Spleen (tissue), 11 donors: ENCODE data around the gene OIT3. TPM values are rescaled to one million over a fixed set of nuclear protein-coding genes. Genes with fewer than 3 reads are reported as not detected.

Experiments used
- DNase-seq: peaks from one replicate; pipeline ENCODE4 v3.0.0-alpha.2; 2020
- H3K27ac ChIP-seq, 8 donors: fragments of 200-600 bp; sonication (generic) in 7 of 8; 1 replicate in 4 of 8; 2 replicates in 4 of 8; pipeline versions ENCODE4 v1.5.0 to v1.8.0; 2016 to 2021; ENCODE audit warnings: inconsistent platforms in 4 of 8, mild to moderate bottlenecking in 4 of 8, moderate library complexity in 1 of 8
- H3K27me3 ChIP-seq, 7 donors: fragments of 200-600 bp; sonication (generic) in 6 of 7; replicated peaks in 1 of 7; 1 replicate in 4 of 7; 2 replicates in 3 of 7; pipeline versions ENCODE4 v1.5.0 to v1.8.0; 2016 to 2021; ENCODE audit warnings: inconsistent platforms in 3 of 7, mild to moderate bottlenecking in 1 of 7
- H3K36me3 ChIP-seq, 6 donors: fragments of 200-600 bp; sonication (generic) in 5 of 6; 1 replicate in 4 of 6; 2 replicates in 2 of 6; pipeline versions ENCODE4 v1.5.0 to v1.8.0; 2016 to 2021; ENCODE audit warnings: inconsistent platforms in 2 of 6
- H3K4me1 ChIP-seq, 6 donors: fragments of 200-600 bp; sonication (generic) in 5 of 6; 1 replicate in 3 of 6; 2 replicates in 3 of 6; pipeline versions ENCODE4 v1.5.0 to v1.8.0; 2016 to 2021; ENCODE audit warnings: inconsistent platforms in 3 of 6
- H3K4me3 ChIP-seq, 8 donors: fragments of 200-600 bp; sonication (generic) in 7 of 8; 1 replicate in 4 of 8; 2 replicates in 4 of 8; pipeline versions ENCODE4 v1.5.0 to v1.8.0; 2016 to 2021; ENCODE audit warnings: inconsistent platforms in 4 of 8, mild to moderate bottlenecking in 4 of 8, moderate library complexity in 2 of 8
- H3K9me3 ChIP-seq, 8 donors: fragments of 200-600 bp; sonication (generic) in 7 of 8; 1 replicate in 4 of 8; 2 replicates in 4 of 8; pipeline versions ENCODE4 v1.5.0 to v1.8.0; 2016 to 2021; ENCODE audit warnings: inconsistent platforms in 4 of 8
- CTCF ChIP-seq, 11 experiments: fragments of 200-600 bp in 7 of 11; fragments of 450-650 bp in 4 of 11; sonication (generic) in 4 of 11; IDR thresholded peaks in 8 of 11; conservative IDR thresholded peaks in 3 of 11; 1 replicate in 7 of 11; 2 replicates in 4 of 11; pipeline versions ENCODE4 v1.4.0 to v1.8.0; 2016 to 2021; ENCODE audit warnings: antibody characterized with exemption in 11 of 11, inconsistent platforms in 4 of 11, mild to moderate bottlenecking in 1 of 11
- POLR2A ChIP-seq, 3 donors: fragments of 450-650 bp; IDR thresholded peaks; one replicate each; pipeline ENCODE4 v1.5.1; 2017; ENCODE audit warnings: antibody characterized with exemption in 3 of 3, mild to moderate bottlenecking in 1 of 3
- POLR2AphosphoS5 ChIP-seq, 3 donors: sonication (generic); formaldehyde crosslinking; IDR thresholded peaks; one replicate each; pipeline ENCODE4 v1.5.1; 2017; ENCODE audit warnings: antibody characterized with exemption in 3 of 3
- WGBS, 5 donors: extraction: QIAGEN DNeasy Blood & Tissue Kit in 3 of 5; methylation state at CpG; one replicate each; pipeline versions ENCODE4 v1.1.5 to v1.1.7; 2013 to 2018; 5-methylcytosine and 5-hydroxymethylcytosine counted together
- intact Hi-C: fragments of 100-400 bp; cut with DNase I; formaldehyde crosslinking; loops from one replicate; pipeline ENCODE4 v1.15.0; 2023; ENCODE audit warnings: low total_unique reads
- polyA plus RNA-seq, 3 donors: library from polyadenylated mRNA; stranded (reverse); fragments of 200-250 nt; gene quantifications; one replicate each; pipeline ENCODE4 v1.2.1, GENCODE V29; 2013
- total RNA-seq, 7 donors: library from RNA; depleted of rRNA in 3 of 7; stranded (reverse); fragments of >200 nt in 3 of 7; fragmentation: NEBNext Ultra II Directional in 4 of 7; extraction: Animal tissue kit (Norgen Biotek cat#: 25700) in 4 of 7; gene quantifications; one replicate each; pipeline versions ENCODE4 v1.1.0 to v1.2.1, GENCODE V29; 2016 to 2021
- donor health status: healthy with polysubstance abuse.
- donor health status: DM: no; HTN: no; CAD: no; lungs with moderate emphysema.
- donor health status: DM: no; HTN: no; CAD: no.
- donor health status: Bipolar disorder and iron deficiency.
- donor health status: healthy.
- donor health status: DM: no; HTN: no; CAD: no.
- donor health status: DM: yes; HTN: yes; CAD: no.

Gene OIT3
- total and polyA plus RNA-seq, 10 donors = 0.33 to 90.9 (median 18.4) TPM

GRCh38 chr10:72881291-72881690, 12.2 kb upstream of the OIT3 start:
- intact Hi-C loops = no loop called here
- DNase-seq = no peak
- peaks cover 0 to 89% (median 20%) of the 10 kb centered on the region in 6 donors for H3K36me3 ChIP-seq
- H3K9me3 ChIP-seq = peaks cover 0 to 11% (median 2%) of the 10 kb centered on the region in 8 donors
- no peaks in the 10 kb centered on the region for H3K27me3 ChIP-seq
- TF ChIP-seq POLR2AphosphoS5 (IDR thresholded peaks at IDR 0.05) (no peak), POLR2A (IDR thresholded peaks at IDR 0.05) (no peak), CTCF (IDR thresholded peaks at IDR 0.05 in 8 of 11, conservative IDR thresholded peaks at IDR 0.05 in 3 of 11) (no peak)
- no peak overlapping the region for H3K27ac ChIP-seq
- 95 to 99% (median 96%) methylated on average over 2 of the region's 2 CpGs for WGBS, 5 donors
- no peak overlapping the region for H3K4me3 ChIP-seq
- H3K4me1 ChIP-seq = peaks cover 0 to 2% (median 0%) of the 10 kb centered on the region in 6 donors

- no peak for DNase-seq
- no peak for TF ChIP-seq POLR2AphosphoS5 (IDR thresholded peaks at IDR 0.05)
- H3K27ac ChIP-seq = no peak overlapping the region
- H3K4me3 ChIP-seq = no peak overlapping the region
- H3K36me3 ChIP-seq = peaks cover 0 to 86% (median 19%) of the 10 kb centered on the region in 6 donors
- H3K4me1 ChIP-seq = peaks cover 0 to 21% (median 8%) of the 10 kb centered on the region in 6 donors
- intact Hi-C loops = no loop called here
- no peaks in the 10 kb centered on the region for H3K27me3 ChIP-seq
- peaks cover 0 to 11% (median 2%) of the 10 kb centered on the region in 8 donors for H3K9me3 ChIP-seq
- 94 to 97% (median 95%) methylated on average over 2 of the region's 2 CpGs for WGBS, 5 donors
Observed at GRCh38 chr10:72883861-72884260, 9.7 kb upstream of the OIT3 start.

GRCh38 chr10:72885953-72886352, 7.6 kb upstream of the OIT3 start:
- no peaks in the 10 kb centered on the region for H3K27me3 ChIP-seq
- intact Hi-C loops = no loop called here
- H3K36me3 ChIP-seq = peaks cover 0 to 71% (median 17%) of the 10 kb centered on the region in 6 donors
- TF ChIP-seq POLR2A (IDR thresholded peaks at IDR 0.05) (no peak), CTCF (IDR thresholded peaks at IDR 0.05 in 8 of 11, conservative IDR thresholded peaks at IDR 0.05 in 3 of 11) (no peak)
- no peak for DNase-seq
- WGBS, 5 donors = 84 to 94% (median 89%) methylated on average over 2 of the region's 2 CpGs
- H3K4me3 ChIP-seq = no peak overlapping the region
- H3K4me1 ChIP-seq = peaks cover 0 to 21% (median 8%) of the 10 kb centered on the region in 6 donors
- H3K9me3 ChIP-seq = peaks cover 0 to 11% (median 2%) of the 10 kb centered on the region in 8 donors
- peak overlapping the region in 2 of 8 donors; percentile 62 to 71 for H3K27ac ChIP-seq

- TF ChIP-seq POLR2AphosphoS5 (IDR thresholded peaks at IDR 0.05) (no peak), POLR2A (IDR thresholded peaks at IDR 0.05) (no peak), CTCF (IDR thresholded peaks at IDR 0.05 in 8 of 11, conservative IDR thresholded peaks at IDR 0.05 in 3 of 11) (no peak)
- peaks cover 0 to 21% (median 8%) of the 10 kb centered on the region in 6 donors for H3K4me1 ChIP-seq
- peaks cover 0 to 9% (median 2%) of the 10 kb centered on the region in 8 donors for H3K9me3 ChIP-seq
- H3K27ac ChIP-seq = peak overlapping the region in 6 of 8 donors; percentile 21 to 71 (median 36)
- peaks cover 0 to 64% (median 17%) of the 10 kb centered on the region in 6 donors for H3K36me3 ChIP-seq
- intact Hi-C loops = no loop called here
- DNase-seq = no peak
- no peaks in the 10 kb centered on the region for H3K27me3 ChIP-seq
- 58 to 87% (median 74%) methylated on average over 1 of the region's 1 CpG for WGBS, 5 donors
- H3K4me3 ChIP-seq = peak overlapping the region in 1 of 8 donors; percentile 38
Observed at GRCh38 chr10:72886621-72887020, 6.9 kb upstream of the OIT3 start.
